GM12875 (cell line): ENCODE measurements around the gene GAB2.

ENCODE experiments used
- H3K4me3 ChIP-seq: one replicate; pipeline ENCODE4 v1.5.1; 2011; ENCODE audit warnings: low read depth, low read length, control low read depth
- TF ChIP-seq, protein P1 (sequence below): IDR thresholded peaks from 2 replicates; pipeline ENCODE4 v1.5.1; 2011; ENCODE audit warnings: low read depth, mild to moderate bottlenecking, control low read depth, inconsistent platforms, low read length, moderate library complexity, borderline replicate concordance; ENCODE audit not compliant: insufficient read depth

GAB2 gene

DNA sequence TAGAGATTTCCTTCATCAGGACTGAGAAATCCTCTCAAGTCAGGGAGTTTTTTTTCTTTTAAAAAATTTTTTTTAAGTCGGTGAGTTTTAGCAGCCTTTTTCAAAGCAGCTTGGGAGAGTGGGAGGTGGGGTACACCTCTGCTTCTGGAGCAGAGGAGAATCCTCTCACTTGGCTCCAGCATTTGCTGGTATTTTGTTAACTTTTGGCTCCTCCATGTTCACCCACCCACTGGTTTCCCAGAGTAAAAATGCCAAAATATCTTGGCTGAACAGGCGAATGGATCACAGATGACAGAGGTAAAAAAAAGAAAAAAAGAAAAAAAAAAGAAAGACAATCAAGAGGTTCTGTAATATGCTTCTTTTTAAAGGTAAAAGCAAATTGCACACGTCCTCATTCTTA lies 68.0 kb downstream of the GAB2 start:
- no peak overlapping the region for H3K4me3 ChIP-seq
- TF ChIP-seq, protein P1, sequence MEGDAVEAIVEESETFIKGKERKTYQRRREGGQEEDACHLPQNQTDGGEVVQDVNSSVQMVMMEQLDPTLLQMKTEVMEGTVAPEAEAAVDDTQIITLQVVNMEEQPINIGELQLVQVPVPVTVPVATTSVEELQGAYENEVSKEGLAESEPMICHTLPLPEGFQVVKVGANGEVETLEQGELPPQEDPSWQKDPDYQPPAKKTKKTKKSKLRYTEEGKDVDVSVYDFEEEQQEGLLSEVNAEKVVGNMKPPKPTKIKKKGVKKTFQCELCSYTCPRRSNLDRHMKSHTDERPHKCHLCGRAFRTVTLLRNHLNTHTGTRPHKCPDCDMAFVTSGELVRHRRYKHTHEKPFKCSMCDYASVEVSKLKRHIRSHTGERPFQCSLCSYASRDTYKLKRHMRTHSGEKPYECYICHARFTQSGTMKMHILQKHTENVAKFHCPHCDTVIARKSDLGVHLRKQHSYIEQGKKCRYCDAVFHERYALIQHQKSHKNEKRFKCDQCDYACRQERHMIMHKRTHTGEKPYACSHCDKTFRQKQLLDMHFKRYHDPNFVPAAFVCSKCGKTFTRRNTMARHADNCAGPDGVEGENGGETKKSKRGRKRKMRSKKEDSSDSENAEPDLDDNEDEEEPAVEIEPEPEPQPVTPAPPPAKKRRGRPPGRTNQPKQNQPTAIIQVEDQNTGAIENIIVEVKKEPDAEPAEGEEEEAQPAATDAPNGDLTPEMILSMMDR: no peak

- no peak overlapping the region for H3K4me3 ChIP-seq
- TF ChIP-seq, protein P1: no peak
Measured at GRCh38 chr11:78349114-78349513, 68.5 kb downstream of the GAB2 start.

DNA sequence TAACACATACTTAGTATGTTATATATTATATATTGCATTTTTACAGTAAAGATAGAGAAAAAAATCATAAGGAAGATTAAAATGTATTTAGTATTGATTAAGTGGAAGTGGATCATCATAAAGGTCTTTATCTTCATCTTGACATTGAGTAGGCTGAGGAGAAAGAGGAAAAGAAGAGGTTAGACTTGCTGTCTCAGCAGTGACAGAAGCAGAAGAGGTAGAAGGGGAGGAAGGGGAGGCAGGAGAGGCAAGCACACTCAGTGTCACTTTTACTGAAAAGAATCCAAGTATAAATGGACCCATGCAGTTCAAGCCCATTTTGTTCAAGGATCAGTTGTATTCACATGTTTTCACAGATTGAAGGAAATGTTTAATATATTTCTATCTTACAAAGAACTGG lies 69.7 kb downstream of the GAB2 start:
- TF ChIP-seq, protein P1: no peak
- H3K4me3 ChIP-seq: no peak overlapping the region

- no peak overlapping the region for H3K4me3 ChIP-seq
Measured at GRCh38 chr11:78346799-78347198, 70.8 kb downstream of the GAB2 start.

DNA sequence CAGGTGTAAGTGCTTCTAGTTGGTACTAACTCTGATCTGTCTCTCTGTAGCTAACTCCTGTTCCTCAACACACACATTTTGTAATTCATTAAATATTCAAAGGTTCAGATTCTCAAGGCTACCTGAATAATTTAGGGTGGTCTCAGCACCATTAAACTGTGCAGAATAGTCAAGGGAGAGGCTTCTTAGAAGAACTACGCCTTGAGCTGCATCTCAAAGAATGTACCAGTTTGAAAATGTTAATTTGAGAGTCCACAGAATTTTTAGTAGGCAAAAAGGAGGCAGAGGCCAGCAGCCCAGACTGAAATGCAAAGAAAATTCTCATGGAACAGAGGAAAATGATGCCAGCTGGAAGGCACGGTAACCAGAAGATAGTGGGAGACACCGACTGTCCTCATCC lies 72.2 kb downstream of the GAB2 start:
- TF ChIP-seq, protein P1: no peak
- no peak overlapping the region for H3K4me3 ChIP-seq

More at GRCh38 chr11:78346799-78347198, 70.8 kb downstream of the GAB2 start:
- TF ChIP-seq, protein P1: no peak

DNA sequence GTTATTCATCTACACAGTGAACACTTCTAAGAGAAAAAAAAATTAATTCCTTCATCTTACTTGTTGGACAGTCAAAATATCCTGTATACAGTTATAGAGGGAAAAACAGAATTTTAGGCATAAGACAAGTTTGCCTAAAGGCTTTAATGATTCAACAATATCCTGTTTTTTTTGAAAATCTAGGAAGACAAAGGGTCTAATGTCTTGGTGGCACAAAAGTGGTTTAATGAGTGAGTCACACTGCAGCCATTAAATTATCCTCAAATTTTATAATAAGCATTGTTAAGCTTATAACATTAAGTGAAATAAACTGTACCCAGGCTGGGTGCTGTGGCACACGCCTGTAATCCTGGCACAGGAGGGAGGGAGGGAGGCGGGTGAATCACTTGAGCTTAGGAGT lies 72.9 kb downstream of the GAB2 start:
- TF ChIP-seq, protein P1: no peak
- no peak overlapping the region for H3K4me3 ChIP-seq

- TF ChIP-seq, protein P1: no peak
- no peak overlapping the region for H3K4me3 ChIP-seq
Measured at GRCh38 chr11:78344094-78344493, 73.5 kb downstream of the GAB2 start.
